NCI-H1694 (cell line): ENCODE results near the gene ABCA5.
"Not testable (repeated sequence)": the region's sequence is repeated elsewhere in the genome, so short reads cannot be mapped to it uniquely, and the experiment has no call there.

Source experiments
- DNase-seq: peaks from one replicate; lab custom pipeline; 2025; lab: John Stamatoyannopoulos, UW

Gene ABCA5

GRCh38 chr17:69325518-69326376, 1.2 kb downstream of the ABCA5 start:
- no peak for DNase-seq

GRCh38 chr17:69323806-69324205, 3.1 kb downstream of the ABCA5 start:
- DNase-seq, result no peak

GRCh38 chr17:69320908-69321238, 6.1 kb downstream of the ABCA5 start:
- no peak for DNase-seq

- DNase-seq, result no peak
These were observed 6.6 kb downstream of the ABCA5 start for GRCh38 chr17:69320210-69320907.

GRCh38 chr17:69317625-69318024, 9.3 kb downstream of the ABCA5 start:
- no peak for DNase-seq

- peak; percentile 44 for DNase-seq
These were observed 12.5 kb downstream of the ABCA5 start for GRCh38 chr17:69314246-69315065.

GRCh38 chr17:69305177-69305576, 21.8 kb downstream of the ABCA5 start:
- DNase-seq, result no peak

GRCh38 chr17:69302682-69303081, 24.3 kb downstream of the ABCA5 start:
- DNase-seq, result no peak

GRCh38 chr17:69300222-69300621, 26.7 kb downstream of the ABCA5 start:
- DNase-seq, result no peak

- DNase-seq, result not testable (repeated sequence)
These were observed 28.7 kb downstream of the ABCA5 start for GRCh38 chr17:69298120-69298722.

GRCh38 chr17:69287168-69287567, 39.8 kb downstream of the ABCA5 start:
- DNase-seq, result no peak

- no peak for DNase-seq
These were observed 40.7 kb downstream of the ABCA5 start for GRCh38 chr17:69286257-69286656.

GRCh38 chr17:69284646-69285045, 42.3 kb downstream of the ABCA5 start:
- DNase-seq, result no peak

GRCh38 chr17:69282002-69282401, 44.9 kb downstream of the ABCA5 start:
- no peak for DNase-seq

- DNase-seq, result not testable (repeated sequence)
These were observed 50.7 kb downstream of the ABCA5 start for GRCh38 chr17:69276279-69276678.

GRCh38 chr17:69275751-69276150, 51.2 kb downstream of the ABCA5 start:
- no peak for DNase-seq

- DNase-seq, result no peak
These were observed 55.9 kb downstream of the ABCA5 start for GRCh38 chr17:69271023-69271422.

GRCh38 chr17:69269131-69269998, 57.6 kb downstream of the ABCA5 start:
- no peak for DNase-seq

- no peak for DNase-seq
These were observed 58.4 kb downstream of the ABCA5 start for GRCh38 chr17:69268543-69269014.

- DNase-seq, result no peak
These were observed 59.7 kb downstream of the ABCA5 start for GRCh38 chr17:69267219-69267618.

- DNase-seq, result no peak
These were observed 61.1 kb downstream of the ABCA5 start for GRCh38 chr17:69265873-69266272.
